WTC11 (cell line): ENCODE measurements around the gene LMOD1. TPM values are rescaled to one million over a fixed set of nuclear protein-coding genes. Genes with fewer than 3 reads are reported as not detected.

Experiments used
- ATF1 ChIP-seq: sonication (generic); formaldehyde crosslinking; IDR thresholded peaks from 2 replicates; pipeline ENCODE4 v1.8.1; 2023; ENCODE audit warnings: mild to moderate bottlenecking, moderate library complexity, missing genetic modification reagents
- CBFB ChIP-seq: sonication (generic); formaldehyde crosslinking; IDR thresholded peaks from 2 replicates; pipeline ENCODE4 v1.8.1; 2022; ENCODE audit warnings: mild to moderate bottlenecking, low read depth, missing genetic modification reagents
- ELF4 ChIP-seq: sonication (generic); formaldehyde crosslinking; IDR thresholded peaks from 2 replicates; pipeline ENCODE4 v1.8.1; 2022; ENCODE audit warnings: low read depth, mild to moderate bottlenecking, moderate library complexity, missing genetic modification reagents
- EMX1 ChIP-seq: fragments of 250-450 bp; sonication (Bioruptor Pico); IDR thresholded peaks from 2 replicates; pipeline ENCODE4 v1.8.0; 2021; ENCODE audit warnings: mild to moderate bottlenecking
- ESRRA ChIP-seq: sonication (generic); formaldehyde crosslinking; IDR thresholded peaks from 2 replicates; pipeline ENCODE4 v1.8.1; 2022; ENCODE audit warnings: mild to moderate bottlenecking, missing genetic modification reagents, borderline replicate concordance
- ETV6 ChIP-seq: sonication (generic); formaldehyde crosslinking; IDR thresholded peaks from 2 replicates; pipeline ENCODE4 v1.8.1; 2022; ENCODE audit warnings: mild to moderate bottlenecking, missing genetic modification reagents
- FOXK1 ChIP-seq: sonication (generic); formaldehyde crosslinking; IDR thresholded peaks from 2 replicates; pipeline ENCODE4 v1.8.0; 2022; ENCODE audit warnings: mild to moderate bottlenecking, moderate library complexity, missing genetic modification reagents
- GABPB1 ChIP-seq: sonication (generic); formaldehyde crosslinking; IDR thresholded peaks from 2 replicates; pipeline ENCODE4 v1.8.1; 2023; ENCODE audit warnings: mild to moderate bottlenecking, missing genetic modification reagents
- GRHL2 ChIP-seq: fragments of 250-450 bp; sonication (Bioruptor Pico); IDR thresholded peaks from 2 replicates; pipeline ENCODE4 v1.8.0; 2022; ENCODE audit warnings: mild to moderate bottlenecking, moderate library complexity; ENCODE audit not compliant: insufficient replicate concordance, severe bottlenecking
- GTF2I ChIP-seq: fragments of 250-450 bp; sonication (Bioruptor Pico); conservative IDR thresholded peaks from 2 replicates; pipeline ENCODE4 v1.4.0; 2021; ENCODE audit warnings: mild to moderate bottlenecking
- JAZF1 ChIP-seq: fragments of 250-450 bp; sonication (Bioruptor Pico); IDR thresholded peaks from 2 replicates; pipeline ENCODE4 v1.9.0; 2021; ENCODE audit warnings: moderate library complexity, mild to moderate bottlenecking, inconsistent platforms
- MAX ChIP-seq: sonication (generic); formaldehyde crosslinking; IDR thresholded peaks from 2 replicates; pipeline ENCODE4 v1.8.0; 2022; ENCODE audit warnings: mild to moderate bottlenecking, missing genetic modification reagents
- MLX ChIP-seq: sonication (generic); formaldehyde crosslinking; IDR thresholded peaks from 2 replicates; pipeline ENCODE4 v1.8.1; 2023; ENCODE audit warnings: mild to moderate bottlenecking, missing genetic modification reagents, moderate library complexity
- MXD4 ChIP-seq: fragments of 250-450 bp; sonication (Bioruptor Pico); IDR thresholded peaks from 2 replicates; pipeline ENCODE4 v1.8.0; 2021; ENCODE audit warnings: mild to moderate bottlenecking, moderate library complexity, borderline replicate concordance
- MYBL2 ChIP-seq: sonication (generic); formaldehyde crosslinking; IDR thresholded peaks from 2 replicates; pipeline ENCODE4 v1.8.1; 2023; ENCODE audit warnings: mild to moderate bottlenecking, moderate library complexity, missing genetic modification reagents
- NFE2L1 ChIP-seq: sonication (generic); formaldehyde crosslinking; IDR thresholded peaks from 2 replicates; pipeline ENCODE4 v1.8.1; 2023; ENCODE audit warnings: missing genetic modification reagents
- NR3C1 ChIP-seq: sonication (generic); formaldehyde crosslinking; conservative IDR thresholded peaks from 2 replicates; pipeline ENCODE4 v1.8.1; 2023; ENCODE audit warnings: low read depth, mild to moderate bottlenecking, missing genetic modification reagents
- OVOL2 ChIP-seq: fragments of 250-450 bp; sonication (Bioruptor Pico); IDR thresholded peaks from 2 replicates; pipeline ENCODE4 v1.9.0; 2021; ENCODE audit warnings: mild to moderate bottlenecking, borderline replicate concordance
- PRDM15 ChIP-seq: sonication (generic); formaldehyde crosslinking; IDR thresholded peaks from 2 replicates; pipeline ENCODE4 v1.8.0; 2022; ENCODE audit warnings: missing genetic modification reagents
- PREB ChIP-seq: sonication (generic); formaldehyde crosslinking; IDR thresholded peaks from 2 replicates; pipeline ENCODE4 v1.8.1; 2022; ENCODE audit warnings: mild to moderate bottlenecking, missing genetic modification reagents, moderate library complexity, borderline replicate concordance
- RORB ChIP-seq: fragments of 250-450 bp; sonication (Bioruptor Pico); IDR thresholded peaks from 2 replicates; pipeline ENCODE4 v1.9.0; 2021; ENCODE audit warnings: mild to moderate bottlenecking
- TEAD4 ChIP-seq: sonication (generic); formaldehyde crosslinking; IDR thresholded peaks from 2 replicates; pipeline ENCODE4 v1.8.0; 2022; ENCODE audit warnings: mild to moderate bottlenecking, missing genetic modification reagents
- TP53 ChIP-seq: sonication (generic); formaldehyde crosslinking; IDR thresholded peaks from 2 replicates; pipeline ENCODE4 v1.8.1; 2023; ENCODE audit warnings: mild to moderate bottlenecking, missing genetic modification reagents
- ZNF219 ChIP-seq: sonication (generic); formaldehyde crosslinking; IDR thresholded peaks from 2 replicates; pipeline ENCODE4 v1.8.0; 2023; ENCODE audit warnings: missing genetic modification reagents, mild to moderate bottlenecking, borderline replicate concordance
- ZNF232 ChIP-seq: sonication (generic); formaldehyde crosslinking; IDR thresholded peaks from 2 replicates; pipeline ENCODE4 v1.8.0; 2022; ENCODE audit warnings: mild to moderate bottlenecking, missing genetic modification reagents
- ZNF396 ChIP-seq: fragments of 250-450 bp; sonication (Bioruptor Pico); IDR thresholded peaks from 2 replicates; pipeline ENCODE4 v1.8.0; 2021; ENCODE audit warnings: mild to moderate bottlenecking, moderate library complexity, borderline replicate concordance
- ZNF416 ChIP-seq: fragments of 250-450 bp; sonication (Bioruptor Pico); IDR thresholded peaks from 2 replicates; pipeline ENCODE4 v1.9.0; 2021; ENCODE audit warnings: mild to moderate bottlenecking, inconsistent platforms
- ZNF423 ChIP-seq: fragments of 250-450 bp; sonication (Bioruptor Pico); IDR thresholded peaks from 2 replicates; pipeline ENCODE4 v2.1.2; 2022; ENCODE audit warnings: mild to moderate bottlenecking, moderate library complexity
- total RNA-seq: library from RNA; stranded (reverse); gene quantifications from 3 replicates; pipeline ENCODE4 v1.2.3, GENCODE V29; 2021
- TF ChIP-seq, protein P1 (sequence below): sonication (generic); formaldehyde crosslinking; IDR thresholded peaks from 2 replicates; pipeline ENCODE4 v1.8.1; 2022; ENCODE audit warnings: missing genetic modification reagents, borderline replicate concordance
- TF ChIP-seq, protein P2 (sequence below): sonication (generic); formaldehyde crosslinking; IDR thresholded peaks from 2 replicates; pipeline ENCODE4 v1.8.1; 2023; ENCODE audit warnings: mild to moderate bottlenecking, missing genetic modification reagents, moderate library complexity
- TF ChIP-seq, protein P3 (sequence below): sonication (generic); formaldehyde crosslinking; IDR thresholded peaks from 2 replicates; pipeline ENCODE4 v1.8.1; 2022; ENCODE audit warnings: low read depth, missing genetic modification reagents, borderline replicate concordance

Gene LMOD1
- total RNA-seq, 1 experiment from 2014 or later: 1.5 TPM

DNA sequence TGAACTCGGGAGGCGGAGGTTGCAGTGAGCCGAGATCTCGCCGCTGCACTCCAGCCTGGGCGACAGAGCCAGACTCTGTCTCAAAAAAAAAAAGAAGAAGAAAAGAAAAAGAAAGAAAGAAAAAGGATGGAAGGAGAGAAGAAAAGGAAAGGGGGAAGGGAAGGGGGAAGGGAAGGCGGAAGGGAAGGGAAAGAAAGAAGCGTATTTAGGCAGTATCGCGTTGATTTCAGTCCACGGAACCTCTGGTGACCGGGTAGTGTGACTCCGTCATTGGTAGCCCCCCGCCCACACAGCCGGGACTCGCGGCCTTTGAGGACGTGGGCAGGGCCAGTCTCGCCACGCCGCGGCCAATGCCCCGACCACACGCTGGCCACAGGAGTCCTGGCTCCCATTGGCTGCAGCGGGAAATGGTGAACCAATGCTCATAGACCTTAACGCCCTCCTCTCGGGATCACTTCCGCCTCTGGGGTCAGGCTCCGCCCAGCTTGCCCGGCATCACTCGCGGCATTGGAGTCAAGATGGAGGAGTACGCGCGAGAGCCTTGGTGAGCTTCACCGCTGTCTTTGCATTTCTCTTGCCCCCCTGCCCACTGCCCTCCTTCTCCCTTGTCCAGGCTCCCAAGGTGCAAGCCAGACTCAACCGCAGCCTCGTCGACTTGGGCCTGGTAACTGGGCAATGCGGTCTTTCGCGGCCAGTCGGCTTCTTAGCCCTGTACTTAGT lies 8.8 kb upstream of the LMOD1 start, which contains the start of gene TIMM17A (continued):
- TF ChIP-seq, protein P1, sequence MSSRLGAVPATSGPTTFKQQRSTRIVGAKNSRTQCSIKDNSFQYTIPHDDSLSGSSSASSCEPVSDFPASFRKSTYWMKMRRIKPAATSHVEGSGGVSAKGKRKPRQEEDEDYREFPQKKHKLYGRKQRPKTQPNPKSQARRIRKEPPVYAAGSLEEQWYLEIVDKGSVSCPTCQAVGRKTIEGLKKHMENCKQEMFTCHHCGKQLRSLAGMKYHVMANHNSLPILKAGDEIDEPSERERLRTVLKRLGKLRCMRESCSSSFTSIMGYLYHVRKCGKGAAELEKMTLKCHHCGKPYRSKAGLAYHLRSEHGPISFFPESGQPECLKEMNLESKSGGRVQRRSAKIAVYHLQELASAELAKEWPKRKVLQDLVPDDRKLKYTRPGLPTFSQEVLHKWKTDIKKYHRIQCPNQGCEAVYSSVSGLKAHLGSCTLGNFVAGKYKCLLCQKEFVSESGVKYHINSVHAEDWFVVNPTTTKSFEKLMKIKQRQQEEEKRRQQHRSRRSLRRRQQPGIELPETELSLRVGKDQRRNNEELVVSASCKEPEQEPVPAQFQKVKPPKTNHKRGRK (CRISPR knock-in tag): peak; percentile 75; the same call in 1 of the 2 replicates
- TF ChIP-seq MAX (CRISPR knock-in tag) (peak; percentile 89), ZNF232 (CRISPR knock-in tag) (peak; percentile 46; the same call in 1 of the 2 replicates), GTF2I (no peak), GABPB1 (CRISPR knock-in tag) (peak; percentile 65), ZNF416 (CRISPR knock-in tag) (no peak), TP53 (CRISPR knock-in tag) (no peak), NFE2L1 (CRISPR knock-in tag) (peak; percentile 37), EMX1 (no peak), ETV6 (CRISPR knock-in tag) (peak; percentile 90), RORB (CRISPR knock-in tag) (no peak), ZNF396 (CRISPR knock-in tag) (no peak), NR3C1 (CRISPR knock-in tag) (no peak), OVOL2 (no peak), ZNF219 (no peak), JAZF1 (CRISPR knock-in tag) (no peak), MLX (no peak), ZNF423 (CRISPR knock-in tag) (no peak), ATF1 (CRISPR knock-in tag) (no peak), PRDM15 (CRISPR knock-in tag) (peak; percentile 48; the same call in 1 of the 2 replicates), CBFB (CRISPR knock-in tag) (no peak), MYBL2 (CRISPR knock-in tag) (peak; percentile 35; the same call in 1 of the 2 replicates), ELF4 (CRISPR knock-in tag) (no peak), ESRRA (CRISPR knock-in tag) (peak; percentile 82; the same call in 1 of the 2 replicates), FOXK1 (CRISPR knock-in tag) (peak; percentile 85), GRHL2 (CRISPR knock-in tag) (no peak), TEAD4 (CRISPR knock-in tag) (no peak), PREB (CRISPR knock-in tag) (no peak), MXD4 (CRISPR knock-in tag) (no peak)
- TF ChIP-seq, protein P2, sequence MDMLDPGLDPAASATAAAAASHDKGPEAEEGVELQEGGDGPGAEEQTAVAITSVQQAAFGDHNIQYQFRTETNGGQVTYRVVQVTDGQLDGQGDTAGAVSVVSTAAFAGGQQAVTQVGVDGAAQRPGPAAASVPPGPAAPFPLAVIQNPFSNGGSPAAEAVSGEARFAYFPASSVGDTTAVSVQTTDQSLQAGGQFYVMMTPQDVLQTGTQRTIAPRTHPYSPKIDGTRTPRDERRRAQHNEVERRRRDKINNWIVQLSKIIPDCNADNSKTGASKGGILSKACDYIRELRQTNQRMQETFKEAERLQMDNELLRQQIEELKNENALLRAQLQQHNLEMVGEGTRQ (CRISPR knock-in tag): no peak
- TF ChIP-seq, protein P3, sequence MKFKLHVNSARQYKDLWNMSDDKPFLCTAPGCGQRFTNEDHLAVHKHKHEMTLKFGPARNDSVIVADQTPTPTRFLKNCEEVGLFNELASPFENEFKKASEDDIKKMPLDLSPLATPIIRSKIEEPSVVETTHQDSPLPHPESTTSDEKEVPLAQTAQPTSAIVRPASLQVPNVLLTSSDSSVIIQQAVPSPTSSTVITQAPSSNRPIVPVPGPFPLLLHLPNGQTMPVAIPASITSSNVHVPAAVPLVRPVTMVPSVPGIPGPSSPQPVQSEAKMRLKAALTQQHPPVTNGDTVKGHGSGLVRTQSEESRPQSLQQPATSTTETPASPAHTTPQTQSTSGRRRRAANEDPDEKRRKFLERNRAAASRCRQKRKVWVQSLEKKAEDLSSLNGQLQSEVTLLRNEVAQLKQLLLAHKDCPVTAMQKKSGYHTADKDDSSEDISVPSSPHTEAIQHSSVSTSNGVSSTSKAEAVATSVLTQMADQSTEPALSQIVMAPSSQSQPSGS: no peak
